ENCODE measurements around the gene ARMCX2.

ARMCX2 gene

GRCh38 chrX:101605728-101606127, 53.9 kb downstream of the ARMCX2 start:
- DNase-seq: no peak
- Histone ChIP-seq H3K36me3 (ENCODE audit: control insufficient read depth, insufficient read depth, low read length) (no peaks in the 10 kb centered on the region), H3K9me3 (ENCODE audit: control insufficient read depth, low read length) (no peaks in the 10 kb centered on the region), H3K27me3 (replicated peaks; ENCODE audit: control insufficient read depth, insufficient read depth, low read length, poor library complexity, severe bottlenecking) (no peaks in the 10 kb centered on the region), H3K27ac (ENCODE audit: insufficient read depth, low read length, poor library complexity, severe bottlenecking) (no peak overlapping the region), H3K4me1 (ENCODE audit: control insufficient read depth, insufficient read depth, low read length, poor library complexity, severe bottlenecking) (no peaks in the 10 kb centered on the region), H3K4me3 (ENCODE audit: insufficient read depth, low read depth, low read length, poor library complexity, severe bottlenecking) (no peak overlapping the region)

Data from effector memory CD4-positive, alpha-beta T cell (primary cell).